IPS DF 4.7 (cell line): ENCODE results near the gene KRTAP2-4.
"Not testable (repeated sequence)": the region's sequence is repeated elsewhere in the genome, so short reads cannot be mapped to it uniquely, and the experiment has no call there.

ENCODE experiments used
- DNase-seq: peaks from one replicate; pipeline ENCODE4 v3.0.0-alpha.2; 2013; ENCODE audit warnings: low spot score; ENCODE audit errors: extremely low read depth

Gene KRTAP2-4

DNA sequence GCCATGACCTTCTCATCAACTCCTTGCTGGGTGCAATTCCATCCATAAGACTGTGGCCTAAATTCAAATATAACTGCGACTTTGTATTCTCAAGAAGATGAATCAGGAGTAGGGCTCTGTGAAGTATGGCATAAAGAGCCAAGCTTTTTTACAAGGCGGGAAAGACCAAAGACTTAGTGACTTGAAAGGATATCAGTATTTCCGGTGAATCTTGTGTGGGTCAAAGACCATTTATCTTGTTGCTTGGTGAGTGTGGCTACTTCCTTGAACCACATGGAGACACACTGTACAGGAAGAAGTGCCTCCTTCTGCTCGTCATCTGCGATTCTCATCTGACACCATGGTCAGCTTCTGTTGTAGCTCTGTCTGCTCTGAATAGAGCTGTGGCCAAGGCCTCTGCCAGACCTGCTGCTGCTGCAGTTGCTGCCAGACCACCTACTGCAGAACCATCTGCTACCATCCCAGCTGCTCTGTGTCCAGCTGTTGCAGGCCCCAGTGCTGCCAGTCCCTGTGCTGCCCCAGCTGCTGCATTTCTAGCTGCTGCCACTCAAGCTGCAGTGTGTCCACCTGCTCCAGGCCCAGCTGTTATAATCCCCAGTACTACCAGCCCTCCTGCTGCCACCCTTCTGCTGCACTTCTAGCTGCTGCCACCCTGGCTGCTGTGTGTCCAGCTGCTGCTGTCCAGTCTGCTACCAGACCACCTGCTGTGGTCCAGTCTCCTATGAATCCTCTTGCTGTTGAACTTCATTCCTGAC is 6.1 kb upstream of the KRTAP2-4 start:
- DNase-seq, result no peak

DNA sequence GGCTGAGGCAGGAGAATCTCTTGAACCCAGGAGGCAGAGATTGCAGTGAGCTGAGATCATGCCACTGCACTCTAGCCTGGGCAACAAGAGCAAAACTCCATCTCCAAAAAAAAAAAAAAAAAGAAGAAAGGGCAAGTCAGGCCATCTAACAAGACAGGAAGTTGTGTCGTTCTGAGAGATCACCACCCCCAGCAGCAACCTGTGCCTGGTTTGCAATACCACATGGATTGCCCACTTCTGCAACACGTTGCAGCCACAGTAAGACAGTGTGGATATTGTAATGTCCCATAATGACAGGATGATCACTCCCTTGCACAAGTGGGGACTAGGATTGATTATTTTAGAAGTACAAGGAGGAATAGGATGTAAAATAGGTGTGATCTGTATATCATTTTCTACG is 3.4 kb upstream of the KRTAP2-4 start:
- DNase-seq, result no peak

DNA sequence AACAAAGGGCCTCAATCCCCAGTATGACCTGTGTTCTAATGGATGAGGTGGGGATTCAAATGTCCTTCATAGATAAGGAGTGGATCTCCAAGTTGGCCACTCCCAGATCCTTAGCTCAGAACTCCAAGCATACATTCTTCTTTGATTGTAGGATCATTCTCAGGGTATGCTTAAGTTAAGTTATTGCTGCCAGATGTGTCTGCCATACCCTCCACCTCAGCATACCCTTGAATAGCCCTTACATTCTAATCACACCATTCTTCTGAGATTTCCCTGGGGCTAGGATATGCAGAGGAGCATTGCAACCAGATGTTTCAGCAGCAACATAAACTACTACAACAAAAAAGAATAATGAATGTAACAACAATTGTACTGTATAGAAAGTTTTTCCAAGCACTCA is 1.6 kb upstream of the KRTAP2-4 start:
- no peak for DNase-seq

DNA sequence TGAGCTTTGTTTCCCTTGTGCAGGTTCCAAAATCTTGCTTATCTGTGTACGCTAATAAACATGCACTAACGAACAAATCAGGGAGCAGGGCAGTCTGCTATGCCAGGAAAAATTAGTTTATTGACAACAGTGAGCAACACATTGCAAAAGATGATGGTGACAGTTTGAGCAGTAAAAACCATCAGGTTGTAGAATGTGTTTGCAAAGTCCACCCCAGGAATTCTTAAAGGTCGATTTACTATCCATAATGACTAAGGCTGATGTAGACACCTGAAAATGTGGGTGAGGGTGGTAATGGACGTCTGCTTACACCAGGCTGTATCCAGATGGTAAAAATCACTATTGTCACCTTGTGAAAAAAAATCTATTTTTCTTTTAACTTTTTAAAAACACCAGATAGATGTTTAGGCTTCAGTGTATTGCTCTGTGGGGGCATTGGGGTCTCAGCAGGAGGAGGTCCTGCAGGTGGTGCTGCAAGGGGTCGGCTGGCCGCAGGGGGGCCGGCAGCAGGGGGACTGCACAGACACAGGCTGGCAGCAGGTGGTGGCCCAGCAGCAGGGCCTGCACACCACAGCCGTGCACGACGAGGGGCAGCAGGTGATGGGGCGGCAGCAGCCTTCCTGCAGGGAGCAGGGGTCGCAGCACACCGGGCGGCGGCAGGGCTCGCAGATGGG is 526 bp downstream of the KRTAP2-4 start:
- DNase-seq, result not testable (repeated sequence)

DNA sequence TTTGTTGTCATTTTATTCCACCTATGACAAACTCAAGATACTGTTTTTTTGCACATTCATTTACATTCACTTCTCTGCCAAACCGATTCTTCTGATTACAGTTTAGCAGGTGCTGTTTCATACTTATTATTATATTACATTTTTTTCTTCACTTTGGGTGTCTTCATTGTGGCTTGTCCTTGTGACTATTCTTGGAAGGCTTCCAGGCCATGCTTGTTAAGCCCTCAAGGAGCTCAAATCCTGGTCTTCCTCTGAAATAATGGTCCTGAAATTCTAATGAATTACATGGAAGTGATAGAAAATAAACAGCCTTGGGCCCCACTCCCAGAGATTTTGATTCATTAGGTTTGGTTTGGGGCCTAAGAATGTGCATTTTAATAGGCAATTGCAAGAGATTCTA is 1.4 kb downstream of the KRTAP2-4 start:
- no peak for DNase-seq

DNA sequence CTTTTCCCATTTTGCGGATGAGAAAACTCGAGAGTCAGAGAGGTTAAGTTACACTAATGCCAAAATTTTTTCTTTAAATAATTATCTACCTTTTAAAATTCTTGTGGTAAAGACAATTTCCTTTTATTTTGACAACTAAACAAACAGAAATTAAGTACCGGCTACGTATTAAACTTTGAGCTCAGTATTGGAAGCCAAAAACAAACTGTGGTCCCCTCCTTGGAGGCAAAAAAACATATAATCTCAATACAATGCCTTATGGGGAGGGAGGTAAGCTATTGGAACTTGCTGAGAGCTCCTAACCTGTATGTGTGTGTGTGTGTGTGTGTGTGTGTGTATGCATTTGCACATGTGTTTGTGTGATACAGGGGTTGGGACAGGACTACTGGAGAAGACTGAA is 2.2 kb downstream of the KRTAP2-4 start:
- DNase-seq, result no peak

DNA sequence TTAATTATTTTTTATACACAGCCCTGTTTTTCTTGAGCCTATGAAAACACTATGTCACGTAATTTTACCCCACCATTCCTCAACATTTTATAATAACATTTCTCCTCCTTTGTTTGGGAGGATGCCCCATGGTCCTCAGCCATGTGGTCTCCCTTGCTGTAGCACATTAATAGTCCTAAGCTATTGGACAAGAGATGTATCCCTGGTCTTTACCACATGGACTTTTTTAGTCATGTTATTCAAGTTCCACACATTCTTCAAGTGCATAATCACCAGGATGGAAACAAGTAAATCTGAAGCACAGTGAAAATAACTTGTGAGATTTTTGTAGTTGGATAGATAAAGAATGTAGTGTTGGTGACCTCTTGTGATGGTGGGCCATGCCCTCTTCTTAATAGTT is 3.7 kb downstream of the KRTAP2-4 start:
- no peak for DNase-seq

- DNase-seq, result no peak
Measured at GRCh38 chr17:41060052-41060604, 5.6 kb downstream of the KRTAP2-4 start, which contains the start of gene KRTAP2-3. TSS of gene KRTAP2-3 (minus strand) at chr17:41060114. CDS start at chr17:41060050, 64 bp downstream.

DNA sequence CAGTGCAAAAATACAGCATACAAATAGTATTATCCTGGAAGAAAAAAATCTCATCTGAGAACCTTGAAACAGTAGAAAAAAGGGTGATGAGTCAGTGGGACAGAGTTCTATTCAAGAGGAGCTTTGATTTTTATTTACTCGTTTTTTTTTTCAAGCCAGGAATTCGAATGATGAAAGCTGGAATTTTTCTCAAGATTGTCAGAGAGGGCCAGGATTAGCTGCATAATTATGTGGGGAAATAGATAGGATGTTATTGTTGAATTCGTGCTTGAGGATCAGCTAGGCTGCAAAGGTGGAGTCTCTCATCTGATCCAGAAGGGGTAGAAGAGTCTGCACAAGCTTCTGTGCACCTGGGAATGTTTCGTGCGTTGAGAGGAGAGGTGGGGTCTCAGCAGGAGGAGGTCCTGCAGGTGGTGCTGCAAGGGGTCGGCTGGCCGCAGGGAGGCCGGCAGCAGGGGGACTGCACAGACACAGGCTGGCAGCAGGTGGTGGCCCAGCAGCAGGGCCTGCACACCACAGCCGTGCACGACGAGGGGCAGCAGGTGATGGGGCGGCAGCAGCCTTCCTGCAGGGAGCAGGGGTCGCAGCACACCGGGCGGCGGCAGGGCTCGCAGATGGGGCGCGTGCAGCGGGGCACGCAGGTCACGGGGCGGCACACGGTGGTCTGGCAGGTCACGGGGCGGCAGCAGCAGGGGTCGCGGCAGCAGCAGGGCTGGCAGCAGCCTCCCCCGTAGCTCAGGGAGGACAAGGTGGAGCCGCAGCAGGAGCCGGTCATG is 6.2 kb downstream of the KRTAP2-4 start:
- DNase-seq, result not testable (repeated sequence)

DNA sequence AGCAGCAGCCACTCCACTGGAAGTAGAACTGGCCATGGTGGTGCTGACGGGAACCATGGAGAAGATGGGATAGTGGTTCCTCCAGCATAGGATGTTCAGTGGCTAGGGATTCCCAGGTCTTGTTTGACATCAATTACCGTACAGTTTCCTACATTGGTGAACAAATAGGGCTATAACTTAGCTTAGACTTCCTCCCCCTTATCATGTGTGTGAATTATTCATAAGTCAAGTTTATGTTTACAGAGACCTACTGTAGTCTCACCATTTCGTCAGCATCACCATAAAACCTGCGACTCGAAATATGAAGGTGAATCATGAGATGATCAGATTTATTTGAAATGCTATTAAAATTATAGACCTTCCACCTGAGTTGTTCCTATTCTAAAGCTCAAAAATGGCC is 6.9 kb downstream of the KRTAP2-4 start:
- DNase-seq, result no peak

DNA sequence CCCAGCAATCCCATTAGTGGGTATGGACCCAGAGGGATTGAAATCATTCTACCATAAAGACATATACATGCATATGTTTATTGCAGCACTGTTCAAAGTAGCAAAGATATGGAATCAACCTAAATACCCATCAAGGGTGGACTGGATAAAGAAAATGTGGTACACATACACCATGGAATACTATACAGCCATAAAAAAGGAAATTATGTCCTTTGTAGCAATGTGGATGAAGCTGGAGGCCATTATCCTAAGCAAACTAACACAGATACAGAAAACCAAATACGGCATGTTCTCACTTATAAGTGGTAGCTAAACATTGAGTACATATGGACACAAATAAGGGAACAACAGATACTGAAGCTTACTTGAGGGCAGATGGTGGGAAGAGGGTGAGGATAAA is 8.1 kb downstream of the KRTAP2-4 start:
- no peak for DNase-seq

DNA sequence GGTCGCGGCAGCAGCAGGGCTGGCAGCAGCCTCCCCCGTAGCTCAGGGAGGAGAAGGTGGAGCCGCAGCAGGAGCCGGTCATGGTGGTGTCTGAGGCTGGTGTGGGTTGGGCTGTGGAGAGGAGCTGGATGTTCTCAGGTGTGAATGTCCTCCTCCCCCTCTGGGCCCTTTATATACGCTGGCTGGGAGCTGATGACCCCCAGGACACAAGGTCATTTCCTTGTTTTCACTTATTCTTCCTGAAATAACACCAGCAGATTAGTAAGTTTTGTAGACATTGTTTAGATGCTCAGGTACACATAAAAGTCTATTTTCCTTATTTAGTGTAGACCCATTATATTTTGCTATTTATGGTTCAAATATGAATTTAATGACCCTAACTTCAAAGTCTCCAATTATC is 10.5 kb downstream of the KRTAP2-4 start, which contains the start of gene KRTAP2-2:
KRTAP2-2 (minus strand) TSS at position 101 of the 400 bp plus-strand sequence; CDS start at position 82, 19 bp downstream.
- DNase-seq, result not testable (repeated sequence)

- not testable (repeated sequence) for DNase-seq
Measured at GRCh38 chr17:41054556-41054955, 11.1 kb downstream of the KRTAP2-4 start.

- no peak for DNase-seq
Measured at GRCh38 chr17:41054025-41054424, 11.7 kb downstream of the KRTAP2-4 start.

DNA sequence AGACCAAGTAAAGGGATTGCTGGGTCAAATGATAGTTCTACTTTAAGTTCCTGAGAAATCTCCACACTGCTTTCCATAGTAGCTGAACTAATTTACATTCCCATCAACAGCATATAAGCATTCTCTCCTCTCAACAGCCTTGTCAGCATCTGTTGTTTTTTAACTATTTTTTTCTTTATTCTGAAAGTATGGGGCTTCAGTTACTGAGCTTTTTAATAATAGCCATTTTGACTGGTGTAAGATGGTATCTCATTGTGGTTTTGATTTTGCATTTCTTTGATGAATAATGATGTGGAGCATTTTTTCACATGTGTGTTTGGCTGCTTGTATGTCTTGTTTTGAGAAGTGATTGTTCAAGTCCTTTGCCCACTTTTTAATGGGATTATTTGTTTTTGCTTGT is 13.1 kb downstream of the KRTAP2-4 start:
- DNase-seq, result no peak

DNA sequence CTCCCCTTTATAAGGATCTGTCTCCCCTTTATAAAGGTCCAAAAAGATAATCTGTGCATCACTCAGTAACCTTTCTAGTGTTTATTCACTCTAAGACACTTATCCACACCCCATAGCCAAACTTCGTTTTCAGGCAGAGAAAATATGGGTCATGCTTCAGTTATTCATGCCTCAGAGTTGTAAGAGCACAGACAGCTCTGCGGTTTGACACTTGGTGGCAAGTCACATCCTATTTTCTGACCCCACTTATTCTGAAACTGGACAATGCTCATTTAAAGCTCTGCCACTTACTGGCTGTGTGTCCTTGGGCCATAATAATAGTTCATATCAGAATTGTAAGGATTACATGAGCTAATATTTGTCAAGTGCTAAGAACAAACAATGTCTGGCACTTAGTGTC is 16.6 kb downstream of the KRTAP2-4 start:
- no peak for DNase-seq

GRCh38 chr17:41048441-41048840 is 17.2 kb downstream of the KRTAP2-4 start:
- DNase-seq, result no peak

DNA sequence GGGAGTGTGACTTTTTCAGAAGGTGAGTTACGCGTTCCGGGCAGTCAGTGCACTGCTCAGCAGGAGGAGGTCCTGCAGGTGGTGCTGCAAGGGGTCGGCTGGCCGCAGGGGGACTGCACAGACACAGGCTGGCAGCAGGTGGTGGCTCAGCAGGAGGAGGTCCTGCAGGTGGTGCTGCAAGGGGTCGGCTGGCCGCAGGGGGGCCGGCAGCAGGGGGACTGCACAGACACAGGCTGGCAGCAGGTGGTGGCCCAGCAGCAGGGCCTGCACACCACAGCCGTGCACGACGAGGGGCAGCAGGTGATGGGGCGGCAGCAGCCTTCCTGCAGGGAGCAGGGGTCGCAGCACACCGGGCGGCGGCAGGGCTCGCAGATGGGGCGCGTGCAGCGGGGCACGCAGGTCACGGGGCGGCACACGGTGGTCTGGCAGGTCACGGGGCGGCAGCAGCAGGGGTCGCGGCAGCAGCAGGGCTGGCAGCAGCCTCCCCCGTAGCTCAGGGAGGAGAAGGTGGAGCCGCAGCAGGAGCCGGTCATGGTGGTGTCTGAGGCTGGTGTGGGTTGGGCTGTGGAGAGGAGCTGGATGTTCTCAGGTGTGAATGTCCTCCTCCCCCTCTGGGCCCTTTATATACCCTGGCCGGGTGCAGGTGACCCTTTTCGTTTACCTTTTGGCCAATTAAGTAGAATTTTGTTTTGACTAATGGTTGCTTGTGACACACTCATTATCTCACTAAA is 18.8 kb downstream of the KRTAP2-4 start, which contains the start of gene KRTAP2-1:
KRTAP2-1 (minus strand) TSS at position 582 of the 731 bp plus-strand sequence; CDS start at position 533, 49 bp downstream.
- DNase-seq, result not testable (repeated sequence)

- no peak for DNase-seq
Measured at GRCh38 chr17:41042953-41043352, 22.7 kb downstream of the KRTAP2-4 start.

- DNase-seq, result not testable (repeated sequence)
Measured at GRCh38 chr17:41040783-41041571, 24.7 kb downstream of the KRTAP2-4 start, which contains the start of gene KRTAP1-1. TSS of gene KRTAP1-1 (minus strand) at chr17:41041450. CDS start at chr17:41041397, 53 bp downstream.
